ENCODE results near the gene RELL2. TPM values are rescaled to one million over a fixed set of nuclear protein-coding genes. Genes with fewer than 3 reads are reported as not detected.

RELL2 gene
- total and polyA plus RNA-seq, 3 experiments from 2014 or later, result 3.7 to 26.2 (median 24.8) TPM

- peak overlapping the region; percentile 97 for H3K4me3 ChIP-seq (ENCODE audit: low read length)
- H3K27ac Mint-ChIP-seq, result peak overlapping the region in 6 of 8 donors; percentile 76 to 94 (median 90)
- peaks cover 0 to 1% of the 10 kb centered on the region in 2 donors for H3K27me3 Mint-ChIP-seq
- H3K27ac ChIP-seq (ENCODE audit: low read depth, low read length), result peak overlapping the region; percentile 85
- no peaks in the 10 kb centered on the region for H3K27me3 ChIP-seq (ENCODE audit: insufficient read depth, low read length, poor library complexity, severe bottlenecking)
- H3K4me1 Mint-ChIP-seq, result peaks cover 33 to 59% (median 54%) of the 10 kb centered on the region in 3 donors
- POLR2A ChIA-PET, result interaction anchor here (1.7 to 3.6 kb wide), 4 partner anchors 14 to 72 kb away, joined by 5 to 46 read pairs (median 19); partner anchors contain the start of genes DIAPH1 and FCHSD1
- peak overlapping the region; percentile 92 to 96 (median 94) for H3K4me3 Mint-ChIP-seq
- peaks cover 0 to 45% (median 5%) of the 10 kb centered on the region in 3 donors for H3K36me3 Mint-ChIP-seq
- H3K9me3 ChIP-seq (ENCODE audit: low read length), result no peaks in the 10 kb centered on the region
- DNase-seq, result no peak
- H3K36me3 ChIP-seq (ENCODE audit: insufficient read depth, low read length), result peaks cover 7% of the 10 kb centered on the region
- H3K9me3 Mint-ChIP-seq, result no peaks in the 10 kb centered on the region
- peaks cover 35% of the 10 kb centered on the region for H3K4me1 ChIP-seq (ENCODE audit: insufficient read depth, low read length)
- CTCF ChIA-PET, result interaction anchor here (1.2 to 8.3 kb wide), 8 partner anchors 14 to 72 kb away, joined by 4 to 119 read pairs (median 8); partner anchors contain the start of gene DIAPH1
Observed at GRCh38 chr5:141635646-141636045, 1.2 kb upstream of the RELL2 start.

GRCh38 chr5:141636106-141636412 is 738 bp upstream of the RELL2 start:
- H3K9me3 Mint-ChIP-seq, result no peaks in the 10 kb centered on the region
- Histone ChIP-seq H3K36me3 (ENCODE audit: insufficient read depth, low read length) (peaks cover 7% of the 10 kb centered on the region), H3K27me3 (ENCODE audit: insufficient read depth, low read length, poor library complexity, severe bottlenecking) (no peaks in the 10 kb centered on the region), H3K4me1 (ENCODE audit: insufficient read depth, low read length) (peaks cover 35% of the 10 kb centered on the region), H3K9me3 (ENCODE audit: low read length) (no peaks in the 10 kb centered on the region), H3K27ac (ENCODE audit: low read depth, low read length) (peak overlapping the region; percentile 85), H3K4me3 (ENCODE audit: low read length) (peak overlapping the region; percentile 97)
- ChIA-PET CTCF (interaction anchor here (1.0 to 8.3 kb wide), 9 partner anchors 15 to 72 kb away, joined by 3 to 119 read pairs (median 8); partner anchors contain the start of gene DIAPH1), POLR2A (interaction anchor here (0.6 to 3.6 kb wide), 6 partner anchors 14 to 315 kb away, joined by 3 to 46 read pairs (median 10); partner anchors contain the start of genes DIAPH1, FCHSD1 and TAF7)
- peaks cover 0 to 46% (median 5%) of the 10 kb centered on the region in 3 donors for H3K36me3 Mint-ChIP-seq
- peaks cover 0 to 1% of the 10 kb centered on the region in 2 donors for H3K27me3 Mint-ChIP-seq
- H3K4me1 Mint-ChIP-seq, result peaks cover 33 to 59% (median 54%) of the 10 kb centered on the region in 3 donors
- peak overlapping the region; percentile 92 to 96 (median 94) for H3K4me3 Mint-ChIP-seq
- no peak for DNase-seq
- H3K27ac Mint-ChIP-seq, result peak overlapping the region; percentile 79 to 98 (median 92)

- H3K9me3 ChIP-seq (ENCODE audit: low read length), result no peaks in the 10 kb centered on the region
- H3K27me3 Mint-ChIP-seq, result peaks cover 0 to 1% of the 10 kb centered on the region in 2 donors
- peaks cover 31 to 57% (median 45%) of the 10 kb centered on the region in 3 donors for H3K4me1 Mint-ChIP-seq
- H3K4me3 Mint-ChIP-seq, result peak overlapping the region; percentile 92 to 96 (median 94)
- peak overlapping the region; percentile 85 for H3K27ac ChIP-seq (ENCODE audit: low read depth, low read length)
- H3K36me3 Mint-ChIP-seq, result peaks cover 0 to 48% (median 5%) of the 10 kb centered on the region in 3 donors
- DNase-seq, result peak; percentile 45 to 72 (median 57)
- peaks cover 6% of the 10 kb centered on the region for H3K36me3 ChIP-seq (ENCODE audit: insufficient read depth, low read length)
- H3K9me3 Mint-ChIP-seq, result no peaks in the 10 kb centered on the region
- peaks cover 35% of the 10 kb centered on the region for H3K4me1 ChIP-seq (ENCODE audit: insufficient read depth, low read length)
- ChIA-PET CTCF (interaction anchor here (0.5 to 8.3 kb wide), 20 partner anchors 7 to 317 kb away, joined by 3 to 119 read pairs (median 6); partner anchors contain the start of genes DIAPH1, FCHSD1 and TAF7), POLR2A (interaction anchor here (0.8 to 3.6 kb wide), 8 partner anchors 13 to 332 kb away, joined by 4 to 46 read pairs (median 8); partner anchors contain the start of genes DIAPH1, FCHSD1, RNF14 and TAF7)
- H3K4me3 ChIP-seq (ENCODE audit: low read length), result peak overlapping the region; percentile 97
- H3K27ac Mint-ChIP-seq, result peak overlapping the region; percentile 54 to 94 (median 92)
- no peaks in the 10 kb centered on the region for H3K27me3 ChIP-seq (ENCODE audit: insufficient read depth, low read length, poor library complexity, severe bottlenecking)
Observed at GRCh38 chr5:141637123-141637766, 448 bp downstream of the RELL2 start.

- Histone ChIP-seq H3K4me3 (ENCODE audit: low read length) (peak overlapping the region; percentile 97), H3K27me3 (ENCODE audit: insufficient read depth, low read length, poor library complexity, severe bottlenecking) (no peaks in the 10 kb centered on the region), H3K4me1 (ENCODE audit: insufficient read depth, low read length) (peaks cover 35% of the 10 kb centered on the region), H3K27ac (ENCODE audit: low read depth, low read length) (peak overlapping the region; percentile 85), H3K9me3 (ENCODE audit: low read length) (no peaks in the 10 kb centered on the region), H3K36me3 (ENCODE audit: insufficient read depth, low read length) (no peaks in the 10 kb centered on the region)
- Mint-ChIP-seq H3K4me1 (peaks cover 30 to 51% (median 39%) of the 10 kb centered on the region in 3 donors), H3K9me3 (no peaks in the 10 kb centered on the region), H3K36me3 (peaks cover 0 to 48% (median 5%) of the 10 kb centered on the region in 3 donors), H3K27me3 (peaks cover 0 to 1% of the 10 kb centered on the region in 2 donors), H3K4me3 (peak overlapping the region; percentile 92 to 96 (median 94)), H3K27ac (peak overlapping the region; percentile 79 to 96 (median 92))
- ChIA-PET CTCF (interaction anchor here (0.9 to 8.3 kb wide), 16 partner anchors 8 to 318 kb away, joined by 3 to 119 read pairs (median 8); partner anchors contain the start of genes DIAPH1, FCHSD1 and TAF7), POLR2A (interaction anchor here (1.4 to 3.6 kb wide), 5 partner anchors 12 to 331 kb away, joined by 4 to 46 read pairs (median 13); partner anchors contain the start of genes DIAPH1, FCHSD1 and RNF14)
- DNase-seq, result peak; percentile 46 to 79 (median 60)
Observed at GRCh38 chr5:141637767-141638419, 1.1 kb downstream of the RELL2 start.

- H3K9me3 Mint-ChIP-seq, result no peaks in the 10 kb centered on the region
- POLR2A ChIA-PET, result interaction anchor here (3.2 to 3.6 kb wide), 3 partner anchors 11 to 47 kb away, joined by 13 to 46 read pairs (median 25); partner anchors contain the start of genes DIAPH1 and FCHSD1
- peak overlapping the region; percentile 79 to 96 (median 92) for H3K27ac Mint-ChIP-seq
- Histone ChIP-seq H3K4me1 (ENCODE audit: insufficient read depth, low read length) (peaks cover 35% of the 10 kb centered on the region), H3K36me3 (ENCODE audit: insufficient read depth, low read length) (no peaks in the 10 kb centered on the region), H3K27me3 (ENCODE audit: insufficient read depth, low read length, poor library complexity, severe bottlenecking) (no peaks in the 10 kb centered on the region), H3K27ac (ENCODE audit: low read depth, low read length) (no peak overlapping the region), H3K9me3 (ENCODE audit: low read length) (no peaks in the 10 kb centered on the region), H3K4me3 (ENCODE audit: low read length) (no peak overlapping the region)
- H3K27me3 Mint-ChIP-seq, result peaks cover 0 to 1% of the 10 kb centered on the region in 2 donors
- CTCF ChIA-PET, result interaction anchor here (1.4 to 8.3 kb wide), 5 partner anchors 8 to 46 kb away, joined by 3 to 119 read pairs (median 22); partner anchors contain the start of genes DIAPH1 and FCHSD1
- peak overlapping the region; percentile 92 to 96 (median 94) for H3K4me3 Mint-ChIP-seq
- DNase-seq, result no peak
- peaks cover 0 to 51% (median 5%) of the 10 kb centered on the region in 3 donors for H3K36me3 Mint-ChIP-seq
- H3K4me1 Mint-ChIP-seq, result peaks cover 29 to 44% (median 32%) of the 10 kb centered on the region in 3 donors
Observed at GRCh38 chr5:141638771-141639170, 2.0 kb downstream of the RELL2 start.

- no peak overlapping the region for H3K4me3 ChIP-seq (ENCODE audit: low read length)
- Mint-ChIP-seq H3K4me1 (peaks cover 23 to 37% (median 25%) of the 10 kb centered on the region in 3 donors), H3K27me3 (no peaks in the 10 kb centered on the region), H3K9me3 (no peaks in the 10 kb centered on the region), H3K4me3 (peak overlapping the region in 3 of 7 donors; percentile 47 to 95 (median 70)), H3K27ac (peak overlapping the region in 4 of 8 donors; percentile 21 to 94 (median 58)), H3K36me3 (peaks cover 0 to 52% (median 2%) of the 10 kb centered on the region in 3 donors)
- peaks cover 29% of the 10 kb centered on the region for H3K4me1 ChIP-seq (ENCODE audit: insufficient read depth, low read length)
- no peak overlapping the region for H3K27ac ChIP-seq (ENCODE audit: low read depth, low read length)
- DNase-seq, result no peak
- H3K36me3 ChIP-seq (ENCODE audit: insufficient read depth, low read length), result no peaks in the 10 kb centered on the region
- no peaks in the 10 kb centered on the region for H3K27me3 ChIP-seq (ENCODE audit: insufficient read depth, low read length, poor library complexity, severe bottlenecking)
- H3K9me3 ChIP-seq (ENCODE audit: low read length), result no peaks in the 10 kb centered on the region
- POLR2A ChIA-PET, result interaction anchor here (3.6 kb wide), 1 partner anchor 10 kb away, joined by 46 read pairs; the partner anchor contains the start of gene FCHSD1
- CTCF ChIA-PET, result interaction anchor here (2.1 to 8.3 kb wide), 3 partner anchors 11 to 47 kb away, joined by 6 to 119 read pairs (median 37); partner anchors contain the start of genes DIAPH1 and FCHSD1
Observed at GRCh38 chr5:141639357-141640050, 2.7 kb downstream of the RELL2 start.

- H3K36me3 ChIP-seq (ENCODE audit: insufficient read depth, low read length), result no peaks in the 10 kb centered on the region
- H3K4me3 Mint-ChIP-seq, result peak overlapping the region in 1 of 7 donors; percentile 57
- H3K27ac ChIP-seq (ENCODE audit: low read depth, low read length), result no peak overlapping the region
- no peaks in the 10 kb centered on the region for H3K9me3 Mint-ChIP-seq
- H3K4me1 ChIP-seq (ENCODE audit: insufficient read depth, low read length), result peaks cover 24% of the 10 kb centered on the region
- DNase-seq, result no peak
- H3K27me3 Mint-ChIP-seq, result no peaks in the 10 kb centered on the region
- H3K27ac Mint-ChIP-seq, result peak overlapping the region in 4 of 8 donors; percentile 50 to 90 (median 66)
- CTCF ChIA-PET, result interaction anchor here (1.1 to 2.1 kb wide), 2 partner anchors 10 to 11 kb away, joined by 3 to 6 read pairs; partner anchors contain the start of gene FCHSD1
- H3K4me1 Mint-ChIP-seq, result peaks cover 17 to 31% (median 19%) of the 10 kb centered on the region in 3 donors
- H3K9me3 ChIP-seq (ENCODE audit: low read length), result no peaks in the 10 kb centered on the region
- no peaks in the 10 kb centered on the region for H3K27me3 ChIP-seq (ENCODE audit: insufficient read depth, low read length, poor library complexity, severe bottlenecking)
- POLR2A ChIA-PET, result interaction anchor here (1.6 kb wide), 1 partner anchor 11 kb away, joined by 6 read pairs; the partner anchor contains the start of gene FCHSD1
- H3K4me3 ChIP-seq (ENCODE audit: low read length), result no peak overlapping the region
- peaks cover 2 to 57% (median 2%) of the 10 kb centered on the region in 3 donors for H3K36me3 Mint-ChIP-seq
Observed at GRCh38 chr5:141640051-141640415, 3.2 kb downstream of the RELL2 start.

All from CD8-positive, alpha-beta memory T cell (primary cell).